DND-41 (cell line): ENCODE data around the gene ARHGAP31.

Source experiments
- EZH2 ChIP-seq: IDR thresholded peaks from 3 replicates; pipeline ENCODE4 v1.6.1; 2012; ENCODE audit warnings: borderline replicate concordance, low read depth, mild to moderate bottlenecking, moderate library complexity, low read length, inconsistent platforms; ENCODE audit not compliant: severe bottlenecking
- TF ChIP-seq, protein P1 (sequence below): IDR thresholded peaks from 2 replicates; pipeline ENCODE4 v1.5.1; 2012; ENCODE audit warnings: borderline replicate concordance, low read length, moderate library complexity, mild to moderate bottlenecking; ENCODE audit not compliant: poor library complexity, severe bottlenecking; ENCODE audit errors: extremely low read depth

DNA sequence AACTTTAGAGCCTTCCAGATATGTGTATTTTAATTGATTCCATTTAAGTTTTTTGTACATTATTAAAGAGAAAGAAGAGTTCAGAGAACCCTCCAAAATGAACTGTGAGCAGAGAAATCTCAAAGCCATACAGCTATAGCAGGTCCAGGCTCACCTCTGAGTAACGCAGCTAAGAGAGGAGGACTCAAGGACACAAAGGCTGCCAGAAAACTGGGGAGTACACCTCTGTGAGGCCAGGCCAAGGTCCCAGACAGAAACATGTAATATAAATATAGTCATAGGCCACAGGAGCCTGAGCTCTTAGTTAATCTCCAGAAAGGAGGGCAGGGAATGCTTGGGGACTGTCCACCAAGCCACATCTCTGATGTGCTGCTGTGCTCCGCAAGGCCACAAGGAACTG, 102.7 kb downstream of the ARHGAP31 start:
- TF ChIP-seq, protein P1, sequence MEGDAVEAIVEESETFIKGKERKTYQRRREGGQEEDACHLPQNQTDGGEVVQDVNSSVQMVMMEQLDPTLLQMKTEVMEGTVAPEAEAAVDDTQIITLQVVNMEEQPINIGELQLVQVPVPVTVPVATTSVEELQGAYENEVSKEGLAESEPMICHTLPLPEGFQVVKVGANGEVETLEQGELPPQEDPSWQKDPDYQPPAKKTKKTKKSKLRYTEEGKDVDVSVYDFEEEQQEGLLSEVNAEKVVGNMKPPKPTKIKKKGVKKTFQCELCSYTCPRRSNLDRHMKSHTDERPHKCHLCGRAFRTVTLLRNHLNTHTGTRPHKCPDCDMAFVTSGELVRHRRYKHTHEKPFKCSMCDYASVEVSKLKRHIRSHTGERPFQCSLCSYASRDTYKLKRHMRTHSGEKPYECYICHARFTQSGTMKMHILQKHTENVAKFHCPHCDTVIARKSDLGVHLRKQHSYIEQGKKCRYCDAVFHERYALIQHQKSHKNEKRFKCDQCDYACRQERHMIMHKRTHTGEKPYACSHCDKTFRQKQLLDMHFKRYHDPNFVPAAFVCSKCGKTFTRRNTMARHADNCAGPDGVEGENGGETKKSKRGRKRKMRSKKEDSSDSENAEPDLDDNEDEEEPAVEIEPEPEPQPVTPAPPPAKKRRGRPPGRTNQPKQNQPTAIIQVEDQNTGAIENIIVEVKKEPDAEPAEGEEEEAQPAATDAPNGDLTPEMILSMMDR, result no peak
- no peak for TF ChIP-seq EZH2
